ENCODE results near the gene STK39.

STK39 gene

DNA sequence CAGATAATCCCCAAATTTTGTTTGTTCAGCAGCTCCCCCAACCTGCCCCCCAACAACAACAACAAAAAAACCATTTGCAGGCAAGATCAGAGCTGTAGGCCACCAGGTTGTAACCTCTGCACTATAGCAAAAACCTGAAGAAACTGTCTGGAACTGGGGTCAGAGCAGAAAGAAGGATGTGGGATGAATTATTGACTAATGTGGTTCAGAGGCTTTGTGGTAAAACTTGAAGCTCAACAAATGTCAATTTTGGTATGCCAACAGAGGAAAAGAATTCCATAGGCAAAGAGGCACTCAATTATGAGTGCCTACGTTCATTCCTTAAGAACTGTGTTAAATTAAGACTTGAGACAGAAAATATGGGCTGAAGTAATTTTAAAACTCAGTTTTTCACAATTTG is 255.1 kb downstream of the STK39 start:
- no peak for TF ChIP-seq ZNF274 (IDR thresholded peaks at IDR 0.05; ENCODE audit: low read depth, low read length)
- no peak overlapping the region for H3K4me3 ChIP-seq (ENCODE audit: low read length)

DNA sequence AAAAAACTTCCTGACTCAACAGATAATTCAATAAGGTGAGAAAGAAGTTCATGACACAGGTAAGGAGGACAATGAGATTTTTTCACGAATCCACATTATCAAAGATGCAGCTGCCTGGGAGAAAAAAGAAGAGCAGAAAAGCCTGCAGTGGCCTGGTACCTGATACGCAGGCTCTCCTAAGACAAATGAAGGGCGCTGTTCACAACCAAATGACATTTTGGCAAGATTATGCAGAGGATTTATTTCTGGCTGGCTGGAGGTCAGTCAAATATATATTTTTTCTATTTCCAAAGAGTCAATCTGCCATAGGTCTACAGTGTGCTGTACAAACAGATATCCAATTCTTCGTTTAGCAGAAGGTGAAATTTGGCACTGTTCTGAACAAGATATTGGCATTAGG is 257.3 kb downstream of the STK39 start:
- H3K4me3 ChIP-seq (ENCODE audit: low read length) = no peak overlapping the region
- TF ChIP-seq ZNF274 (IDR thresholded peaks at IDR 0.05; ENCODE audit: low read depth, low read length) = no peak

GRCh38 chr2:167988296-167988695 is 259.1 kb downstream of the STK39 start:
- TF ChIP-seq ZNF274 (IDR thresholded peaks at IDR 0.05; ENCODE audit: low read depth, low read length) = no peak
- H3K4me3 ChIP-seq (ENCODE audit: low read length) = no peak overlapping the region

DNA sequence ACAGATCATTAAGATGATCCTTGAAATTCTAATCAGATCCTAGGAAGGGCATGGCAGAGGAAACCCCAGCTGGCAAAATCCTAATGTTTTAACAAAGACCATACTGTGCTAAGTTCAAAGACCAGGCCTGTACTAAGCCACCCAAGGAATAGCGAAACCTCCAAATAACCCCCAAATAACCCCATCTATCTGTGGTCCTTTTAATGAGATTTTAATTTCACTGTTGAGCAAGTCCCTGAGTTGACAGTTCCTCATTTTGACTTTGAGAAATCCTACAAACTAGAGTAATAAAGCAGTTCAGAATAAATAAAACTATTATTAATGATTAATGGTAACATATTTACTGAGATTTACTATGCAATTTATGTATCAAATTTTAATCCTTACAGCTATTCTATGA is 259.8 kb downstream of the STK39 start:
- no peak for TF ChIP-seq ZNF274 (IDR thresholded peaks at IDR 0.05; ENCODE audit: low read depth, low read length)
- no peak overlapping the region for H3K4me3 ChIP-seq (ENCODE audit: low read length)

GRCh38 chr2:167987026-167987425 is 260.4 kb downstream of the STK39 start:
- TF ChIP-seq ZNF274 (IDR thresholded peaks at IDR 0.05; ENCODE audit: low read depth, low read length) = no peak
- H3K4me3 ChIP-seq (ENCODE audit: low read length) = no peak overlapping the region

DNA sequence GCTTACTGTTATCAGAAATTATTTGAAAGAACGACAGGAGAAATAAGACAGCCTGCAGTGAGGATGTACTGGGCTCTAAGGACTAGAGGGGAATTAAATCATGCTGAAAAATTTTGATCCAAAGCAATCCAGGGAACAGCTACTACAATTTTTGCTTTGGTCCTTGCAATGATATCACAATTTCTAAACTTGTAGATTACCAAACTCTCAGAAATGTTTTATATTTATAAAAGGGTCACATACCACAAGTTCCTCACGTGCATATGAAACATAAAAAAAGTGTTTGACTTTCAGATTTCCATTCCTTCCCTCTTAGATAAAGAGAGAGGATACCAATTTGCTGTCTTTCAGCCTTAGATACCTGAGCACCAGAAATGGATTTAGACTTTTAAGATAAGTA is 261.2 kb downstream of the STK39 start:
- H3K4me3 ChIP-seq (ENCODE audit: low read length) = no peak overlapping the region
- TF ChIP-seq ZNF274 (IDR thresholded peaks at IDR 0.05; ENCODE audit: low read depth, low read length) = no peak

DNA sequence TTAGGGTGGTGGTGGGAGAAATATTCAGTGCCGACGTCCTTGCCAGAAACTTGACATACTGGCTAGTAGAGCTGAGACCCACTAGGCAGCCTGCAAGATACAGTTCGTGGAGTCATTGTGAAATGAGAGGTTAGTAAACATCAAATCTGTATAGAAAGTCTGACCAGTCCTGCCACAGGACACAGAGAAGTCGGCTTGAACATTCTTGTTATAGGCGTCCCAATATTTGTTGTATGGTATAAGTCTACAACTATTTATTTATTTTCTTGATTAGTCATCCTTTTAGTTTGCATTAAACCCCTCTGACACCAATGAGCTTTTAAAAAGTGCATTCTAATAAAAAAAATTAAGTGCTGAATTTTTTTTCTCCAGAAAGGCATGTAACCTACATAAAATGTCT is 265.4 kb downstream of the STK39 start:
- H3K4me3 ChIP-seq (ENCODE audit: low read length) = no peak overlapping the region
- TF ChIP-seq ZNF274 (IDR thresholded peaks at IDR 0.05; ENCODE audit: low read depth, low read length) = no peak

DNA sequence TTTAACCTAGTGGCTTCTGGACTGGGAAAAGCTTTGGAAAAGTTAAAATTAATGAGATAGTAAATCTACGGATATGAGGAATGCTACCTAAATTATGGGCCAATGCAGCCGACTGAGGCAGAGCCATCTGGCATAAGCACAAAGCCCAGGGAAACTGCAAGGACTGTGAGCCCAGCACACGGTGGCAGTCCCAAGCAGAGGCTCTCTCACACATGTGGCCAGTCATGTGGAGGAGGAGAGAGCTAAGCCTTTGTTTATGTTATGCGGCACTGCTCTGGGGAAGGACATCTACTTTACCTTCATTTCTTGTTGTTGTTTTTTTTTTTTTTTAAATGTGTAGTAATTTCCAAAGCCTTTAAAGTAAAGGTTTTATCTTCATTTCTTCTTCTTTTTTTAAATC is 267.0 kb downstream of the STK39 start:
- no peak for TF ChIP-seq ZNF274 (IDR thresholded peaks at IDR 0.05; ENCODE audit: low read depth, low read length)
- no peak overlapping the region for H3K4me3 ChIP-seq (ENCODE audit: low read length)

DNA sequence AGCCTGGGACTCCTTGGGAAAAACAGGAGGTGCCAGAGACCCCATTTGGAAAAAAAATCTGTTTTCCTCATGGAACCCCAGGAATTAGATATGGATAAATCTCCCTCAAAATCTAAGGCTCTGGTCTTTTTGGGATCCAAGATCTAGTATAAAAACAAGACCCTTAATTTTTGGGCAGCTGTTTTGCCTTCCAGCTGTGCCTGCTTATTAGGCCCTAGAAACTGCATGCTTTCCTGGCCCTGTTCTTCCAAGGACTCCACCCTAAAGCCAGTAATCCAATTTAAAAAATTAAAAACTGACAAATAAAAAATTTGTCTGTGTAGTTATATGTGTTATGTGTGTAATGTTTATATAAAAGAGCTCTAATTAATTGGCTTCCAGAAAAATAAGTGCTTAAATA is 274.6 kb downstream of the STK39 start:
- no peak for TF ChIP-seq ZNF274 (IDR thresholded peaks at IDR 0.05; ENCODE audit: low read depth, low read length)
- no peak overlapping the region for H3K4me3 ChIP-seq (ENCODE audit: low read length)

GRCh38 chr2:167972020-167972419 is 275.4 kb downstream of the STK39 start:
- no peak overlapping the region for H3K4me3 ChIP-seq (ENCODE audit: low read length)
- TF ChIP-seq ZNF274 (IDR thresholded peaks at IDR 0.05; ENCODE audit: low read depth, low read length) = no peak

DNA sequence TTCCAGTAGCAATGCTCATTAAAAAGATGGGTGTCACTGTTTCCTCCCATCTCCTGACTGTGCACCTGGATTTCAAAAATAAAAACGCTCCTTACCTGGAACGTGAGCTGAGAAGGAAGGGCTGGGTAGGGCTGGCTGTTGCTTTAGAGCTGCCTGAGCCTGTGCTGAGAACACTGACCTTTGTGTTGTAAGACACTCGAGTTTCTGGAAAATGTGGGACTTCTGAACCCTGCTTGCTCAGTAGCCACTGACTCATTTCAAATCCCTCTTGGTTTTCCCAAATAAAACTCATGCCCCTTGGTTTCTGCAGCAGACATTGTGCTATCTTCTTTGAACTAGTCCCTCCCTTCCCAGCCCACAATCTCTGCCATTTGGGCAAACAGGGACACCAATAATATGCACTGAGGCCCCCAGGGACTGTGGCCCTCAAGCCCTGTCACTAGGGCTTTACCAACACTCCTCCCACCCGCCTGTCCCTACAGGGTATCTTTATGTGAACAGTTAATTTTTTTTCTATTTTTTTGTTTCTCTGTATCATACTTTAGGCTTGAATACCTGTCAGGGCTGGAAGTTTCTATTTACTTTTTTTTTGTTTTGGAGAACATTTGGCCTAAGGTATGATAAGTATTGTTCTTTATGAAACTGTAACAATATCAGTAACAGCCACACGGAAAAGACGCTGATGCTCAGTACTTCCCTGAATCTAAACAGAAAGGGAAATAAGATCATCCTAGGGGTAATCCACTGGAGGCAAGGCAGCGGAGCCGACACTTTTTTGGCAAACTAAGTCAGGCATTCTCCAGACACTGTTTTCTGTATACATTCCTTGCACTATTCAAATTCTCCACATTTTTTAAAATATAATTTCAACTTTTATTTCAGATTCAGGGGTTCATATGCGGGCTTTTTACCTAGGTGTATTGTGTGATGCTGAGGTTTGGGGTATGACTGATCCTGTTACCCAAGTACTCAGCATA is 280.2 kb downstream of the STK39 start:
- no peak for TF ChIP-seq ZNF274 (IDR thresholded peaks at IDR 0.05; ENCODE audit: low read depth, low read length)
- no peak overlapping the region for H3K4me3 ChIP-seq (ENCODE audit: low read length)

GRCh38 chr2:167965907-167966761 is 281.3 kb downstream of the STK39 start:
- no peak for TF ChIP-seq ZNF274 (IDR thresholded peaks at IDR 0.05; ENCODE audit: low read depth, low read length)
- no peak overlapping the region for H3K4me3 ChIP-seq (ENCODE audit: low read length)

DNA sequence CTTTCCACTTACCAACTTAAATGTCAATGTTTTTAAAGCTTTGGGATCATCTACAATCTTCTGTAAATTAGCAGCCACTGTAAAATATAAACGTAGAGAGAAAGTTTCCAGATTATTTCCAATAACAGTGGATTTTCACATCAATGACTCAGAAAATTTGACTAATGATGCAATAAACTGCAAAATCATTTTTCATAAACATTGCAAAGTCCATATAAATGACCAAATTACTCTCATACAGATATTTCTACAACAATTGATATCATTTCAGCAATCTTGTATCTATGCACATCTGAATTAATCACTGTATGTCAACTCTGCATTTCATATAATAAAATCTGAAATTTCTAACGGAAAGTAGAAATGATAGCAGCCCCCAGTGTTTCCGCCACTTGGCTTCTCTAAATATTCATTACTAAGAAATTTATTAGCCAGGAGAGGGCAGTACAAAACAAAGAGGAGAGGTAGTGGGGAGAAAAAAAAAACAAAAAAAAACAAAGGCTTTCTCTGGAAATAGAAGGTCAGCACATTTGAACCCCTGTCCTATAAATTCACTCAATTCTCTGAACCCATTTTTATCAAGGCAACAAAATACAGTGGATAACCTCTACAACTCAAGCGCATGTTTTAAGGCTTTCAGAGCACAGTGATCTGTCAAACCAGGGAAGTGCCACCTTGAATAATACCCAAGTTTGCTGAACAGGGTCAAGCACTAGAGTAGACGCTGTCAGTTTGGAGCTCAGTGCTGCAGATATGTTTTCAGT is 282.6 kb downstream of the STK39 start:
- no peak for TF ChIP-seq ZNF274 (IDR thresholded peaks at IDR 0.05; ENCODE audit: low read depth, low read length)

More for the DNA sequence above, 282.6 kb downstream of the STK39 start:
- no peak overlapping the region for H3K4me3 ChIP-seq (ENCODE audit: low read length)
